Bronchus fibroblast of lung (primary cell): ENCODE measurements around the gene ANKRD40. TPM values are rescaled to one million over a fixed set of nuclear protein-coding genes. Genes with fewer than 3 reads are reported as not detected.

Experiments used
- total RNA-seq: library from RNA; depleted of rRNA; stranded (reverse); fragments of >200 nt; gene quantifications from 2 replicates; pipeline ENCODE4 v1.2.3, GENCODE V29; 2015

Gene ANKRD40
- 21.3 and 25.2 TPM in 2 replicates for total RNA-seq

GRCh38 chr17:50707289-50708049 lies at the start of gene ANKRD40:
Gene ANKRD40, minus strand, starts transcription at chr17:50707914. Its CDS starts 260 bp downstream, at chr17:50707654.

GRCh38 chr17:50719144-50719923 lies 11.6 kb upstream of the ANKRD40 start, which contains the start of gene LUC7L3:
Gene LUC7L3, plus strand, starts transcription at chr17:50719603. Its CDS starts 130 bp downstream, at chr17:50719733.

Other genes with a start within 250 kb of the ANKRD40 start
- not detected in 2 replicates for gene CHAD, start 239.0 kb downstream of the ANKRD40 start, total RNA-seq
- 15.8 and 20.5 TPM in 2 replicates for gene RSAD1, start 229.1 kb downstream of the ANKRD40 start, total RNA-seq
- gene MYCBPAP, start 199.5 kb downstream of the ANKRD40 start, total RNA-seq: 0.59 and 1.2 TPM in 2 replicates
- gene EPN3, start 175.2 kb downstream of the ANKRD40 start, total RNA-seq: 0.15 TPM in 1 of 2 replicates, not detected in the other
- 47.7 and 57.3 TPM in 2 replicates for gene SPATA20, start 160.7 kb downstream of the ANKRD40 start, total RNA-seq
- under 0.01 TPM in 2 replicates for gene CACNA1G, start 147.2 kb downstream of the ANKRD40 start, total RNA-seq
- 5.5 and 5.6 TPM in 2 replicates for gene ABCC3, start 73.0 kb downstream of the ANKRD40 start, total RNA-seq
- gene LUC7L3, start 11.7 kb upstream of the ANKRD40 start, total RNA-seq: 13.7 and 17.3 TPM in 2 replicates
- gene ANKRD40CL, start 59.6 kb upstream of the ANKRD40 start, total RNA-seq: not detected in 2 replicates
- 0.15 TPM in 1 of 2 replicates, not detected in the other for gene WFIKKN2, start 127.7 kb upstream of the ANKRD40 start, total RNA-seq
- gene TOB1, start 158.4 kb upstream of the ANKRD40 start, total RNA-seq: 4.3 and 5.2 TPM in 2 replicates